Stimulated activated CD8-positive, alpha-beta memory T cell treated with anti-CD3 and anti-CD28 coated beads, Interleukin-2, amount 100 ng/mL, for 48 hours (primary cell): ENCODE measurements around the gene EYA3.

Source experiments
- DNase-seq, 2 donors: peaks; one replicate each; pipeline ENCODE4 v3.0.0-alpha.2; 2020; ENCODE audit warnings: low read depth in 2 of 2

Gene EYA3

DNA sequence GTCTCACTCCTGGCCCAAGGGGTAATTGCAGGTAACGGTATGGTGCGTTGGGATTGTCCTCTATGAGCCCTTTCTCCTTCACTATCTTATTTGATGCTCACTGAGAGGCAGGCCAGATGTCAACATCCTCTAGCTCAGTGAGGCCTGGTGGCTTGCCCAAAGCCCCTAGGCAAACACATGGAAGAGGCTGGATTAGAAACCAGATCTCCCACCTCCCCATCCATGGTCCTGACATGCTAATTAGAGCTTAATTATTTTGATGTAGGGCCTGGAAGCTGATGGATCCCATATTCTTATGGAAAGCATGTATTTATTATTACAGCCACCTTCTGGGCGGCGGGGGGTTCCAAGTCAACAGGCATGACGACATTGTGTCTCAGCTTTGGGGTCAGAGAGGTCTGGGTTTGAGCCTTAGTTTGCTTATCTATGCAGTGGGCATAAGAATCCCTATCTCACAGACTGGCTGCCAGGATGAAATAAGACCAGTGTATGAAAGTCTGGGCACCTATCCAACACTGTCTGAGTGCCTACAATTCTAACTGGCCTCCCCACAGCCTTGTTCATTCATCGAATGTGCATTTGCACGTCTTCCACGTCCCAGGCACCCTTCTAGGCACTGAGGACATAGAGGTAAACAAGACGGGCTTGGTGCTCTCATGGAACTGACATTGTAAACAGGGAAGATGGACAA lies 147.4 kb downstream of the EYA3 start:
- DNase-seq: no peak

- peak; percentile 31 to 62 for DNase-seq
These were observed 148.1 kb downstream of the EYA3 start for GRCh38 chr1:27940297-27940696.

DNA sequence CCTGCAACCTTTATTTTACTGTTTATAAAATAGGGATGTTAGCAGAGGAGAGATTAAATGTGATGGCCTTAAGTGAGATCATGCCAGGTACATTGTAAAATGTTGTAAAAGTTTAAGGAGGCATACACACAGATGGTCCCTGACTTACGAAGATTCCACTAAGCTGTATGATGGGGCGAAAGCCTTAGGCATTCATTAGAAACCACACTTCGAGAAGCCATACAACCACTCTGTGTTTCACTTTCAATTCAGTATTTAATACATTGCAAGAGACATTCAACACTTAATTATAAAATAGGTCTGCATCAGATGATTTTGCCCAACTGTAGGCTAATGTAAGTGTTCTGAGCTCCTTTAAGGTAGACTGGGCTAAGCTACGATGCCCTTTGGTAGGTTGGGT lies 149.9 kb downstream of the EYA3 start:
- no peak for DNase-seq

GRCh38 chr1:27937524-27937836 lies 150.9 kb downstream of the EYA3 start:
- DNase-seq: no peak

DNA sequence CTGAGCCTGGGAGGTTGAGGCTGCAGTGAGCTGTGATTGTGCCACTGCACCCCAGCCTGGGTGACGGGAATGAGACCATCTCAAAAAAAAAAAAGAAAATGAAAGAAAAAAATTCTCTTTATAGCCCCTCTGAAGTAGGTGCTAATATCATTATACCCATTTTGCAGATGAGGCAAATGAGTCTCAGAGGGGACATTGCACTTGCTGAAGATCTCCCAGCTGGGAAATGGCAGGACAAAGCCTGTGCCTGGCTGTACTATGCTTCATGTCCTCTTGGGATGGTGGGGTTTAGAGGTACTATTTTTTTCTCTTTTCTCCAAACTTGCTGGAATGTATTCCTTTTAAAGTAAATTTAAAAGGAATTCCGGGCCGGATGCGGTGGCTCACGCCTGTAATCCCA lies 152.0 kb downstream of the EYA3 start:
- no peak for DNase-seq

DNA sequence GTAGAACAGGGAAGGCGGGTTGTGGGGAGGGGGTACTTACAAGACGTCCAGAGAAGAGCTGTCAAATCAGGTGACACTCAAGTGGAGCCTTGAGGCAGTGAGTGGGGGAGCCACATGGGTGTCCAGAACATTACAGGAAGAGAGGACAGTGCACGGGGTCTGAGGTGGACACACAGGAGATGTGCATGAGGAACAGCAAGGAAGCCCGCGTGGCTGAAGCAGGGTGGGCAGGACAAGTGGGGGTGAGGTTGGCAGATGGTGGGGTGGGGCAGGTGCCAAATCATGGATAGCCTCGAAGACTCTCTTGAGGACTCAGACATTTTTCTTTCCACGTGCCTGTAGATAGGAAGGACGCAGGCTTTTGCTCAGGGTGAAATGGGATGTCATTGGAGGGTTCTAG lies 152.7 kb downstream of the EYA3 start:
- DNase-seq: no peak

- no peak for DNase-seq
These were observed 153.4 kb downstream of the EYA3 start, which contains the start of gene SMPDL3B for GRCh38 chr1:27934818-27935549. Gene SMPDL3B, plus strand, starts transcription at chr1:27935000. Its CDS starts 184 bp downstream, at chr1:27935184.

GRCh38 chr1:27931759-27932158 lies 156.7 kb downstream of the EYA3 start:
- DNase-seq: no peak

DNA sequence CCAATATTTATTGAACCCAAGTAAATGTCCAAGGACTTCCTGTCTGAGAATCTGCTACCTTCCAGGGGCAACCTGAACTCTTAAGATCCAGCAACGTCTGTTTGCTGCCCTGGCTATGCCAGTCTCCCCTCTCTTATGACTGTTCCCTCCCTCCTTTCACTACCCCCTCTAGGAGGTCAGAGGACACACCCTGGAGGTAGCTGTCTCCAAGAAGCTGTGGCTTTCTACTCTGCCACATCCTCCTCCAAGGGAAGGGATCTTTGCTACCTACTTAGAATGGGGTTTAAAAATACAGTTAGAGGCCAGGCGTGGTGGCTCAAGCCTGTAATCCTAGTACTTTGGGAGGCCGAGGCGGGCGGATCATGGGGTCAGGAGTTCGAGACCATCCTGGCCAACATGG lies 157.2 kb downstream of the EYA3 start:
- no peak for DNase-seq

GRCh38 chr1:27928216-27928954 lies 160.0 kb downstream of the EYA3 start:
- no peak for DNase-seq

GRCh38 chr1:27922272-27922671 lies 166.1 kb downstream of the EYA3 start:
- DNase-seq: no peak
